Mesothelial cell of epicardium (in vitro differentiated cells): Measurements from ENCODE around the gene GRIP1. TPM values are rescaled to one million over a fixed set of nuclear protein-coding genes. Genes with fewer than 3 reads are reported as not detected.

Source experiments
- DNase-seq, 2 experiments: peaks; one replicate each; pipeline ENCODE4 v3.0.0; 2021; ENCODE audit warnings: low spot score in 2 of 2; ENCODE audit not compliant: unreplicated experiment in 2 of 2
- H3K27ac Mint-ChIP-seq: 2 replicates; pipeline ENCODE4 v1.8.0; 2021; ENCODE audit warnings: mixed read lengths
- H3K27me3 Mint-ChIP-seq: 2 replicates; pipeline ENCODE4 v1.8.0; 2021; ENCODE audit warnings: low read depth, mixed read lengths
- H3K36me3 Mint-ChIP-seq: 2 replicates; pipeline ENCODE4 v1.8.0; 2021; ENCODE audit warnings: mixed read lengths
- H3K4me1 Mint-ChIP-seq: 2 replicates; pipeline ENCODE4 v1.8.0; 2021; ENCODE audit warnings: mixed read lengths
- H3K4me3 Mint-ChIP-seq: 2 replicates; pipeline ENCODE4 v1.8.0; 2021; ENCODE audit warnings: mild to moderate bottlenecking, moderate library complexity, mixed read lengths
- H3K9me3 Mint-ChIP-seq: 2 replicates; pipeline ENCODE4 v1.8.0; 2021; ENCODE audit warnings: mixed read lengths
- CTCF ChIP-seq: fragments of 200-600 bp; sonication (generic); IDR thresholded peaks from one replicate; pipeline ENCODE4 v1.5.0; 2021; ENCODE audit warnings: antibody characterized with exemption; ENCODE audit not compliant: unreplicated experiment
- total RNA-seq: library from RNA; stranded (reverse); gene quantifications from 3 replicates; pipeline ENCODE4 v1.2.1, GENCODE V29; 2021

Gene GRIP1
- total RNA-seq, 1 donor from 2014 or later, result 89.3 TPM

GRCh38 chr12:66603461-66603860, 75.4 kb downstream of the GRIP1 start:
- Mint-ChIP-seq H3K9me3 (no peaks in the 10 kb centered on the region), H3K27ac (no peak overlapping the region), H3K4me1 (peaks cover 20% of the 10 kb centered on the region), H3K4me3 (no peak overlapping the region), H3K36me3 (no peaks in the 10 kb centered on the region), H3K27me3 (no peaks in the 10 kb centered on the region)
- no peak for DNase-seq
- no peak for TF ChIP-seq CTCF

GRCh38 chr12:66602483-66603143, 76.3 kb downstream of the GRIP1 start:
- Mint-ChIP-seq H3K27me3 (no peaks in the 10 kb centered on the region), H3K4me3 (no peak overlapping the region), H3K27ac (no peak overlapping the region), H3K9me3 (no peaks in the 10 kb centered on the region), H3K4me1 (peaks cover 19% of the 10 kb centered on the region), H3K36me3 (no peaks in the 10 kb centered on the region)
- DNase-seq, result no peak
- no peak for TF ChIP-seq CTCF

- no peak overlapping the region for H3K4me3 Mint-ChIP-seq
- no peak overlapping the region for H3K27ac Mint-ChIP-seq
- no peaks in the 10 kb centered on the region for H3K27me3 Mint-ChIP-seq
- TF ChIP-seq CTCF, result no peak
- no peaks in the 10 kb centered on the region for H3K9me3 Mint-ChIP-seq
- H3K4me1 Mint-ChIP-seq, result peaks cover 11% of the 10 kb centered on the region
- no peaks in the 10 kb centered on the region for H3K36me3 Mint-ChIP-seq
- no peak for DNase-seq
These were observed 78.0 kb downstream of the GRIP1 start for GRCh38 chr12:66600903-66601302.

GRCh38 chr12:66599816-66600215, 79.1 kb downstream of the GRIP1 start:
- no peak for DNase-seq
- H3K4me1 Mint-ChIP-seq, result peaks cover 11% of the 10 kb centered on the region
- H3K36me3 Mint-ChIP-seq, result no peaks in the 10 kb centered on the region
- no peaks in the 10 kb centered on the region for H3K9me3 Mint-ChIP-seq
- TF ChIP-seq CTCF, result no peak
- no peak overlapping the region for H3K4me3 Mint-ChIP-seq
- no peaks in the 10 kb centered on the region for H3K27me3 Mint-ChIP-seq
- H3K27ac Mint-ChIP-seq, result no peak overlapping the region

GRCh38 chr12:66598608-66599007, 80.3 kb downstream of the GRIP1 start:
- H3K4me3 Mint-ChIP-seq, result no peak overlapping the region
- TF ChIP-seq CTCF, result no peak
- peaks cover 5% of the 10 kb centered on the region for H3K4me1 Mint-ChIP-seq
- H3K9me3 Mint-ChIP-seq, result no peaks in the 10 kb centered on the region
- no peaks in the 10 kb centered on the region for H3K27me3 Mint-ChIP-seq
- peaks cover 3% of the 10 kb centered on the region for H3K36me3 Mint-ChIP-seq
- DNase-seq, result no peak
- H3K27ac Mint-ChIP-seq, result no peak overlapping the region

- Mint-ChIP-seq H3K4me1 (peaks cover 5% of the 10 kb centered on the region), H3K36me3 (peaks cover 3% of the 10 kb centered on the region), H3K27me3 (no peaks in the 10 kb centered on the region), H3K27ac (no peak overlapping the region), H3K4me3 (no peak overlapping the region), H3K9me3 (no peaks in the 10 kb centered on the region)
- TF ChIP-seq CTCF, result no peak
- DNase-seq, result no peak
These were observed 80.8 kb downstream of the GRIP1 start for GRCh38 chr12:66598079-66598478.
